ENCODE data around the gene PAIP2. TPM values are rescaled to one million over a fixed set of nuclear protein-coding genes. Genes with fewer than 3 reads are reported as not detected.
A peak's percentile ranks its signal among the peaks of the same experiment; 100 is the strongest.

The PAIP2 gene
- total and polyA plus RNA-seq, 2 experiments from 2014 or later: 93.1 to 220 TPM

DNA sequence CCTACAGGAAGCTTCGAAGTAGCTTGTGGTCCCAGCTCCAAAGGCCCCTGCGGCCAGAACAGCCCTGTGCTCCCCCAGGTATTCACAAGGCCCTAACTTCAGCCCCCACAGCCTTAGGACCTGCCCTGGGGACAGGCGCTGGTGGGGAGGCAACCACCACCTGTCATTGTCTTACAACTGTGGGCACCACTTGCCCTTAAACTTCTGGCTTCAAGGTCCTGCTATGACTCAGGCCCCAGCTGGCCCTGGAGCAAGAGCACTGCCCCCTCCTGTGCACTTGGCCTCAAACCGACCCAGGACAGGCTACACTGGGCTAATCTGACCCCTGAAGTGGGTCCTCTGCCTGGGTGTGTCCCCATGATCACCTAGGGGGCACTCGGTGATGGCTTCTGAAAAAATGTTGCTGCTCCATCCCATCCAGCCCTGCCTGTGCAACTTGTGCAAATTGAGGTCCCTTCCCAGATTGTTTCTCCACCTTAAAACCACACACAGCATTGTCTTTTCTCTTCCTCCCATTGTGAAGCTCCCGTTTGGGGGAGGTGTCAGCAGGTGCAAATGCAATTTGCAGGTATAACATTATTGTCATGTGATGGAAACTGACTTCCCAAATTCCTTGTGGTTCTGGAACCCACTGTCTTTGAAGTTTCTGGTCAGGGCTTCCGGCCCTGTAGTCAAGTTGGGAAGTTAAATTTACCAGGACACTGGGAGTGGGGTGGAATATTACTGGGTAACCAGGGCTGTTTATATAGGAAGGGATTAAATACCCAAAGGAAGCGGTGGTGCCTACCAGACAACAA is 54.4 kb downstream of the PAIP2 start:
- TF ChIP-seq, protein P1, sequence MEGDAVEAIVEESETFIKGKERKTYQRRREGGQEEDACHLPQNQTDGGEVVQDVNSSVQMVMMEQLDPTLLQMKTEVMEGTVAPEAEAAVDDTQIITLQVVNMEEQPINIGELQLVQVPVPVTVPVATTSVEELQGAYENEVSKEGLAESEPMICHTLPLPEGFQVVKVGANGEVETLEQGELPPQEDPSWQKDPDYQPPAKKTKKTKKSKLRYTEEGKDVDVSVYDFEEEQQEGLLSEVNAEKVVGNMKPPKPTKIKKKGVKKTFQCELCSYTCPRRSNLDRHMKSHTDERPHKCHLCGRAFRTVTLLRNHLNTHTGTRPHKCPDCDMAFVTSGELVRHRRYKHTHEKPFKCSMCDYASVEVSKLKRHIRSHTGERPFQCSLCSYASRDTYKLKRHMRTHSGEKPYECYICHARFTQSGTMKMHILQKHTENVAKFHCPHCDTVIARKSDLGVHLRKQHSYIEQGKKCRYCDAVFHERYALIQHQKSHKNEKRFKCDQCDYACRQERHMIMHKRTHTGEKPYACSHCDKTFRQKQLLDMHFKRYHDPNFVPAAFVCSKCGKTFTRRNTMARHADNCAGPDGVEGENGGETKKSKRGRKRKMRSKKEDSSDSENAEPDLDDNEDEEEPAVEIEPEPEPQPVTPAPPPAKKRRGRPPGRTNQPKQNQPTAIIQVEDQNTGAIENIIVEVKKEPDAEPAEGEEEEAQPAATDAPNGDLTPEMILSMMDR (IDR thresholded peaks at IDR 0.05; ENCODE audit: low read depth, low read length): no peak
- Histone ChIP-seq H3K4me3 (no peak overlapping the region), H3K4me1 (ENCODE audit: low read depth) (no peaks in the 10 kb centered on the region), H3K27ac (peak overlapping the region; percentile 30), H3K27me3 (peaks cover 11% of the 10 kb centered on the region), H3K36me3 (no peaks in the 10 kb centered on the region), H3K9me3 (ENCODE audit: low read depth) (no peaks in the 10 kb centered on the region)
- no peak for DNase-seq (ENCODE audit: low read depth in 1 of 2, low spot score in 1 of 2)

DNA sequence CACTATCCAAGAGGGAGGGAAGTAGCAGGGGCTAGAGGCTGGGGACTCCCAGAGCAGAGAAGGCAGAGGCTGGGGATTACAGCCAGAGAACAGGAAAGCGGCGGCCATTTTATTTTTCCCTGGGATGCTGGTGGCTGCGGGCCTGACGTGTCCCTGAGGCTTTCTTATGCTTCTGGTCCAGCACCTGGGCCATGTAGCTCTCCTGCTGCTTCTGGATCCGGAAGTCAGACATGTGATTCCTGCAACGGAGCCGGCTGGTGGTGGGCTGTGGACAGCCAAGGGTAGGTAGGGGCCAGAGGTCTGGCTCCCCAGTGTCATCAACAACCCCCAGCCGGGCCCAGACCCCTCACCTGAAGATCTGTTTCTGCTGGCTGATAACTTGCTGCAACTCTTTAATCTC is 55.0 kb downstream of the PAIP2 start:
- no peak for DNase-seq (ENCODE audit: low read depth in 1 of 2, low spot score in 1 of 2)
- no peaks in the 10 kb centered on the region for H3K4me1 ChIP-seq (ENCODE audit: low read depth)
- H3K27ac ChIP-seq: peak overlapping the region; percentile 30

DNA sequence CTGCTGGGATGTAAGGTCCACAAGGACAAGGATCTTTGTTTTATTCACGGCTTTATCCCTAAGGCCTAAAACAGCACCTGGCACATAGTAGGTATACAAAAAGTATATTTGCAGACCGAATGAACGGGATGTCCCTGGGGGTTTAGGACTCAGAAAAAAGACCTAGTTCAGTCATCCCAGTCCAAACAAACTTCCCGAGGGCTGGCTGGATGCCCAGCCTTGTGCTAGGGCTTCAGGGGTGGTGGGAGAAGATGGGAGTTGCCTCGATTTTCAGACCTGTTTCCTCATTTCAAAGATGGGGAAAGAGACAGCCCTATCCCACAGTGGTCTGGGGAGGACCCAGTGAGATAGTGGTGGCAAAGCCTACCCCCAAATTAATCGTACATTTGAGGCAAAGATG is 56.3 kb downstream of the PAIP2 start:
- Histone ChIP-seq H3K4me1 (ENCODE audit: low read depth) (no peaks in the 10 kb centered on the region), H3K27ac (no peak overlapping the region), H3K27me3 (peaks cover 11% of the 10 kb centered on the region), H3K4me3 (no peak overlapping the region), H3K36me3 (peaks cover 4% of the 10 kb centered on the region), H3K9me3 (ENCODE audit: low read depth) (no peaks in the 10 kb centered on the region)
- peak in 1 of 2 donors; percentile 32 for DNase-seq (ENCODE audit: low read depth in 1 of 2, low spot score in 1 of 2)
- TF ChIP-seq, protein P1 (IDR thresholded peaks at IDR 0.05; ENCODE audit: low read depth, low read length): no peak

More for the DNA sequence above, 55.0 kb downstream of the PAIP2 start:
- no peaks in the 10 kb centered on the region for H3K9me3 ChIP-seq (ENCODE audit: low read depth)
- H3K4me3 ChIP-seq: no peak overlapping the region
- peaks cover 11% of the 10 kb centered on the region for H3K27me3 ChIP-seq
- TF ChIP-seq, protein P1 (IDR thresholded peaks at IDR 0.05; ENCODE audit: low read depth, low read length): no peak
- H3K36me3 ChIP-seq: peaks cover 4% of the 10 kb centered on the region

DNA sequence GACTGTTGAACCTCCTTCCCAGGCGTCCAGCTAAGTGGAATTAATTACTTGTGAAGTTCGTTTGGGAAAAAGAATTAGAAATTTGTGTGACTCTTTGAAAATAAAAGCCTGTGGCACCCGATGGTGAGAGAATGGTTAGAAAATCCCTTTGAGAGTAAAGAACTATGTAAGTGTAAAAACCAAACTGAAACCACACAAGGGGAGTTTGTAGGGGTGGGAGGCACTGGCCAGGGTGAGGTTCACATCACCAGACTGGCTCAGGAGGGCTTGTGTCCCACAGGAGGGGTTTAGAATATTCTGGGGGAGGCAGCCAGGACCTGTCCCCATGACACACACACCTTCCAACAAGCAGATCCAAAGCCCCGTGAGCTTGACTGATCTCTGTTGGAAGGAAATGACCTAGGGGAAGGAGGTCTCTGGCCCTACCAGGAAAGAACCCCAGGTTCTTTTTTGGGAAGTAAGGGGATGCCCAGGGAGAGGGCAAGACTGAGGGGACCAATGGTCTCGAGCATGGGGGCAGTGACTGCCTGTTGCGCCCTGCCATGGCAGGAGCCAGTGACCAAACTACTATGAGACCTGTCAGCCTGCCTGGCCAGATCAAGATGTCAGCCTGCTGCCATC is 58.0 kb downstream of the PAIP2 start:
- no peaks in the 10 kb centered on the region for H3K9me3 ChIP-seq (ENCODE audit: low read depth)
- DNase-seq (ENCODE audit: low read depth in 1 of 2, low spot score in 1 of 2): no peak
- no peak overlapping the region for H3K27ac ChIP-seq
- peaks cover 4% of the 10 kb centered on the region for H3K36me3 ChIP-seq
- peaks cover 4% of the 10 kb centered on the region for H3K4me1 ChIP-seq (ENCODE audit: low read depth)
- TF ChIP-seq, protein P1 (IDR thresholded peaks at IDR 0.05; ENCODE audit: low read depth, low read length): no peak
- no peak overlapping the region for H3K4me3 ChIP-seq
- H3K27me3 ChIP-seq: no peaks in the 10 kb centered on the region

DNA sequence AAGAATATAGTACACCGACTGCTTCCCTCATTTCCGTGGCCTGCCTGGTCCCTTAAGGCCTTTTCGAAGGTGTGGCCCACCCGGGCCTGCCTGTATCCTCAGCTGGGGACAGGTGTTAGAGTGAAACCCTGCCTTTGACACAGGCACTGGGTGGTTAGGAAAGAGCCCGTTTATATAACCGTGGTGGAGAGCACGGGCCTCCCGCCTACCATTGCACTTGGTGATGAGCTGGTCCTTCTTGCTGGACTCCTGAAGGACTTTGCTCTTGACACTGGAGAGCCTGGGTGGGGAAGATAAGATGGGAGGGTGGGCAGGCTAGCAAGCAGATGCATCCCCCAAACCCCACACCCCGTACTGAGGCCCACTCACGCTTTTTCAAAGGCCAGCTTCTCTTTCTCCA is 59.9 kb downstream of the PAIP2 start:
- no peaks in the 10 kb centered on the region for H3K27me3 ChIP-seq

More for the DNA sequence above, 59.9 kb downstream of the PAIP2 start:
- no peak overlapping the region for H3K27ac ChIP-seq
- H3K9me3 ChIP-seq (ENCODE audit: low read depth): no peaks in the 10 kb centered on the region
- peaks cover 6% of the 10 kb centered on the region for H3K4me1 ChIP-seq (ENCODE audit: low read depth)
- peaks cover 4% of the 10 kb centered on the region for H3K36me3 ChIP-seq
- no peak overlapping the region for H3K4me3 ChIP-seq
- DNase-seq (ENCODE audit: low read depth in 1 of 2, low spot score in 1 of 2): no peak
- TF ChIP-seq, protein P1 (IDR thresholded peaks at IDR 0.05; ENCODE audit: low read depth, low read length): no peak

All from cardiac muscle cell (in vitro differentiated cells and primary cell).